ENCODE measurements around the gene CPEB3.

The CPEB3 gene

GRCh38 chr10:92313750-92314149 lies 22.9 kb upstream of the CPEB3 start:
- TF ChIP-seq REST (IDR thresholded peaks at IDR 0.05; ENCODE audit: insufficient read depth in 1 of 2, low read depth in 2 of 2, low read length in 2 of 2) = no peak

GRCh38 chr10:92309272-92309671 lies 18.4 kb upstream of the CPEB3 start:
- no peak for TF ChIP-seq TAF1 (IDR thresholded peaks at IDR 0.05; ENCODE audit: borderline replicate concordance, insufficient read depth, low read length)
- TF ChIP-seq POLR2AphosphoS5 (IDR thresholded peaks at IDR 0.05; ENCODE audit: low read depth, low read length) = no peak

GRCh38 chr10:92305133-92306072 lies 14.5 kb upstream of the CPEB3 start:
- TF ChIP-seq POLR2AphosphoS5 (IDR thresholded peaks at IDR 0.05; ENCODE audit: low read depth, low read length) = no peak
- TF ChIP-seq TAF1 (IDR thresholded peaks at IDR 0.05; ENCODE audit: borderline replicate concordance, insufficient read depth, low read length) = no peak
- no peak for TF ChIP-seq SIN3A (IDR thresholded peaks at IDR 0.05; ENCODE audit: borderline replicate concordance, insufficient read depth, low read length)
- TF ChIP-seq REST (IDR thresholded peaks at IDR 0.05; ENCODE audit: insufficient read depth in 1 of 2, low read depth in 2 of 2, low read length in 2 of 2) = no peak
- no peak for TF ChIP-seq FOXP2 (optimal IDR thresholded peaks at IDR 0.05; ENCODE audit: borderline replicate concordance, extremely low read depth, extremely low read length, insufficient read depth)

GRCh38 chr10:92304061-92304460 lies 13.2 kb upstream of the CPEB3 start:
- no peak for TF ChIP-seq TAF1 (IDR thresholded peaks at IDR 0.05; ENCODE audit: borderline replicate concordance, insufficient read depth, low read length)
- TF ChIP-seq FOXP2 (optimal IDR thresholded peaks at IDR 0.05; ENCODE audit: borderline replicate concordance, extremely low read depth, extremely low read length, insufficient read depth) = no peak
- TF ChIP-seq SIN3A (IDR thresholded peaks at IDR 0.05; ENCODE audit: borderline replicate concordance, insufficient read depth, low read length) = no peak
- TF ChIP-seq POLR2AphosphoS5 (IDR thresholded peaks at IDR 0.05; ENCODE audit: low read depth, low read length) = no peak
- no peak for TF ChIP-seq REST (IDR thresholded peaks at IDR 0.05; ENCODE audit: insufficient read depth in 1 of 2, low read depth in 2 of 2, low read length in 2 of 2)

- no peak for TF ChIP-seq REST (IDR thresholded peaks at IDR 0.05; ENCODE audit: insufficient read depth in 1 of 2, low read depth in 2 of 2, low read length in 2 of 2)
- TF ChIP-seq SIN3A (IDR thresholded peaks at IDR 0.05; ENCODE audit: borderline replicate concordance, insufficient read depth, low read length) = no peak
- no peak for TF ChIP-seq TAF1 (IDR thresholded peaks at IDR 0.05; ENCODE audit: borderline replicate concordance, insufficient read depth, low read length)
- no peak for TF ChIP-seq FOXP2 (optimal IDR thresholded peaks at IDR 0.05; ENCODE audit: borderline replicate concordance, extremely low read depth, extremely low read length, insufficient read depth)
- no peak for TF ChIP-seq POLR2AphosphoS5 (IDR thresholded peaks at IDR 0.05; ENCODE audit: low read depth, low read length)
These were observed 12.2 kb upstream of the CPEB3 start for GRCh38 chr10:92303096-92303495.
